K562 (cell line): Measurements from ENCODE around the gene TP53I3. TPM values are rescaled to one million over a fixed set of nuclear protein-coding genes. Genes with fewer than 3 reads are reported as not detected.

ENCODE experiments used
- CEBPB ChIP-seq: fragments of 450-650 bp; IDR thresholded peaks from 2 replicates; pipeline ENCODE4 v1.6.1; 2016; ENCODE audit warnings: missing genetic modification characterization, missing compliant biosample characterization
- CHD4 ChIP-seq: fragments of 200-600 bp; sonication (generic); IDR thresholded peaks from 3 replicates; pipeline ENCODE4 v1.6.1; 2012; ENCODE audit warnings: low read depth, mild to moderate bottlenecking, mixed read lengths, low read length, inconsistent platforms; ENCODE audit not compliant: insufficient read depth, insufficient replicate concordance, poor library complexity, severe bottlenecking
- CTCF ChIP-seq, 3 experiments: IDR thresholded peaks in 2 of 3; conservative IDR thresholded peaks in 1 of 3; 2 replicates each; pipeline ENCODE4 v1.5.1; 2011 to 2012; ENCODE audit warnings: low read length in 3 of 3, mild to moderate bottlenecking in 3 of 3, control low read depth in 2 of 3, improper control_type of control experiment in 1 of 3, inconsistent platforms in 1 of 3, low read depth in 1 of 3, mixed read lengths in 1 of 3, moderate library complexity in 1 of 3; ENCODE audit not compliant: insufficient read depth in 2 of 3
- E2F5 ChIP-seq: sonication (generic); formaldehyde crosslinking; IDR thresholded peaks from 2 replicates; pipeline ENCODE4 v1.8.0; 2022; ENCODE audit warnings: mild to moderate bottlenecking, missing genetic modification reagents
- FOXK2 ChIP-seq, 2 experiments: fragments of 450-650 bp; IDR thresholded peaks in 1 of 2; conservative IDR thresholded peaks in 1 of 2; 2 replicates each; pipeline ENCODE4 v1.6.1; 2016; ENCODE audit warnings: low read depth in 2 of 2, mild to moderate bottlenecking in 1 of 2
- HDAC8 ChIP-seq: fragments of 450-650 bp; IDR thresholded peaks from 2 replicates; pipeline ENCODE4 v1.6.1; 2016; ENCODE audit warnings: mild to moderate bottlenecking, missing genetic modification characterization, moderate library complexity, missing compliant biosample characterization
- KDM1A ChIP-seq, 2 experiments: fragments of 450-650 bp; IDR thresholded peaks; 2 replicates each; pipeline ENCODE4 v1.6.1; 2016; ENCODE audit warnings: mild to moderate bottlenecking in 2 of 2
- MECOM ChIP-seq: fragments of 250-450 bp; sonication (Bioruptor Pico); IDR thresholded peaks from 2 replicates; pipeline ENCODE4 v1.8.0; 2022; ENCODE audit warnings: inconsistent platforms
- MYBL2 ChIP-seq, 2 experiments: fragments of 450-650 bp in 1 of 2; sonication (generic) in 1 of 2; formaldehyde crosslinking in 1 of 2; IDR thresholded peaks; 2 replicates each; pipeline versions ENCODE4 v1.6.1 to v1.8.1; 2017 to 2022; ENCODE audit warnings: borderline replicate concordance in 1 of 2, inconsistent platforms in 1 of 2, low read depth in 1 of 2, mild to moderate bottlenecking in 1 of 2, missing genetic modification reagents in 1 of 2, moderate library complexity in 1 of 2
- NFE2L1 ChIP-seq: fragments of 450-650 bp; IDR thresholded peaks from 2 replicates; pipeline ENCODE4 v1.6.1; 2016; ENCODE audit warnings: missing genetic modification characterization, low read depth, mild to moderate bottlenecking, missing compliant biosample characterization, moderate library complexity, borderline replicate concordance
- OTX1 ChIP-seq: fragments of 450-650 bp; formaldehyde crosslinking; IDR thresholded peaks from 2 replicates; pipeline ENCODE4 v1.4.0; 2022; ENCODE audit warnings: mild to moderate bottlenecking
- SIX5 ChIP-seq, 2 experiments: IDR thresholded peaks; 2 replicates each; pipeline ENCODE4 v1.6.1; 2011; ENCODE audit warnings: low read length in 2 of 2, borderline replicate concordance in 1 of 2, low read depth in 1 of 2, mild to moderate bottlenecking in 1 of 2, moderate library complexity in 1 of 2; ENCODE audit not compliant: insufficient read depth in 1 of 2
- TAF1 ChIP-seq: IDR thresholded peaks from 2 replicates; pipeline ENCODE4 v1.6.1; 2011; ENCODE audit warnings: mild to moderate bottlenecking, low read length, moderate library complexity; ENCODE audit not compliant: insufficient read depth, control insufficient read depth, severe bottlenecking; ENCODE audit errors: extremely low read depth
- THRB ChIP-seq: fragments of 450-650 bp; formaldehyde crosslinking; conservative IDR thresholded peaks from 2 replicates; pipeline ENCODE4 v1.4.0; 2022; ENCODE audit warnings: mild to moderate bottlenecking, missing genetic modification characterization
- UBTF ChIP-seq, 2 experiments: IDR thresholded peaks; 2 replicates each; pipeline ENCODE4 v1.6.1; 2012; ENCODE audit warnings: improper control_type of control experiment in 2 of 2, low read depth in 2 of 2, low read length in 2 of 2, borderline replicate concordance in 1 of 2
- ZFP91 ChIP-seq: sonication (generic); formaldehyde crosslinking; IDR thresholded peaks from 2 replicates; pipeline ENCODE4 v1.8.0; 2022; ENCODE audit warnings: mild to moderate bottlenecking, missing genetic modification reagents
- polyA plus RNA-seq, 8 experiments: library from polyadenylated mRNA; depleted of rRNA in 4 of 8; stranded (reverse) in 5 of 8; unstranded in 3 of 8; fragments of >200 nt; fragmentation: Nextera tagmentation in 2 of 8; fragmentation: Illumina TruSeq in 1 of 8; extraction: Ambion mirVana in 2 of 8; extraction: Trizol in 1 of 8; gene quantifications; 2 replicates each; pipeline versions ENCODE4 v1.2.1 to v1.2.3, GENCODE V29; 2011 to 2014; ENCODE audit warnings: inconsistent platforms in 1 of 8, missing spikeins in 1 of 8
- total RNA-seq, 7 experiments: library from RNA; depleted of rRNA in 6 of 7; stranded (reverse); fragments of >200 nt in 6 of 7; fragmentation: Illumina TruSeq in 2 of 7; extraction: Trizol in 2 of 7; gene quantifications; 2 replicates each; pipeline versions ENCODE4 v1.2.1 to v1.2.3, GENCODE V29; 2011 to 2021; ENCODE audit warnings: low replicate concordance in 1 of 7

The TP53I3 gene
- total and polyA plus RNA-seq, 9 of the 15 experiments (the other 6 are each of a cell fraction or from before 2014, with no cell fraction given), result 0.65 to 9.5 (median 5.6) TPM

GRCh38 chr2:24084386-24085199, at the start of gene TP53I3 (continued):
- TF ChIP-seq KDM1A (IDR thresholded peaks at IDR 0.05) (no peak), SIX5 (IDR thresholded peaks at IDR 0.05; ENCODE audit: borderline replicate concordance in 1 of 2, insufficient read depth in 1 of 2, low read depth in 1 of 2, low read length in 2 of 2) (peak in 1 of 2 experiments; percentile 15; a peak in 1 of 4 replicates), FOXK2 (conservative IDR thresholded peaks at IDR 0.05 in 1 of 2, IDR thresholded peaks at IDR 0.05 in 1 of 2; ENCODE audit: low read depth in 2 of 2) (peak in 1 of 2 experiments; percentile 56; a peak in 1 of 4 replicates), MECOM (CRISPR knock-in tag) (no peak), CEBPB (no peak), UBTF (IDR thresholded peaks at IDR 0.05; ENCODE audit: borderline replicate concordance in 1 of 2, low read depth in 2 of 2, low read length in 2 of 2) (peak in 1 of 2 experiments; percentile 88; a peak in 2 of 4 replicates), NFE2L1 (tag) (no peak), CTCF (IDR thresholded peaks at IDR 0.05 in 2 of 3, conservative IDR thresholded peaks at IDR 0.05 in 1 of 3; ENCODE audit: insufficient read depth in 2 of 3, low read depth in 1 of 3, low read length in 3 of 3) (peak; percentile 85 to 95 (median 86)), THRB (no peak), CHD4 (no peak), MYBL2 (IDR thresholded peaks at IDR 0.05; ENCODE audit: low read depth) (no peak), MYBL2 (CRISPR knock-in tag; IDR thresholded peaks at IDR 0.05; ENCODE audit: borderline replicate concordance) (no peak), TAF1 (peak; percentile 75), OTX1 (CRISPR knock-in tag) (no peak), E2F5 (CRISPR knock-in tag) (peak; percentile 74; the same call in 1 of the 2 replicates), ZFP91 (no peak), HDAC8 (tag) (peak; percentile 51; the same call in 1 of the 2 replicates)
